CD14-positive monocyte (primary cell): ENCODE results near the gene ST7L. TPM values are rescaled to one million over a fixed set of nuclear protein-coding genes. Genes with fewer than 3 reads are reported as not detected.

ENCODE experiments used
- DNase-seq, 3 donors: peaks; one replicate each; pipeline ENCODE4 v3.0.0-alpha.2; 2011 to 2022
- H2AFZ ChIP-seq: 2 replicates; pipeline ENCODE4 v1.6.0; 2012; ENCODE audit warnings: mild to moderate bottlenecking, low read depth, low read length, inconsistent platforms; ENCODE audit not compliant: insufficient read depth, poor library complexity, severe bottlenecking
- H3K27ac ChIP-seq, 2 donors: 1 replicate in 1 of 2; 2 replicates in 1 of 2; pipeline ENCODE4 v1.5.1; 2012 to 2013; ENCODE audit warnings: low read length in 2 of 2, control low read depth in 1 of 2, inconsistent platforms in 1 of 2, low read depth in 1 of 2, mild to moderate bottlenecking in 1 of 2
- H3K27me3 ChIP-seq, 2 donors: one replicate each; pipeline versions ENCODE4 v1.6.0 to v1.6.1; 2011 to 2013; ENCODE audit warnings: low read length in 2 of 2; ENCODE audit not compliant: control insufficient read depth in 2 of 2, insufficient read depth in 2 of 2
- H3K36me3 ChIP-seq, 2 donors: replicated peaks in 1 of 2; 1 replicate in 1 of 2; 2 replicates in 1 of 2; pipeline versions ENCODE4 v1.5.1 to v1.6.1; 2012 to 2013; ENCODE audit warnings: low read length in 2 of 2, control low read depth in 1 of 2, inconsistent platforms in 1 of 2, mild to moderate bottlenecking in 1 of 2; ENCODE audit not compliant: insufficient read depth in 2 of 2, control insufficient read depth in 1 of 2
- H3K4me1 ChIP-seq, 2 donors: 1 replicate in 1 of 2; 2 replicates in 1 of 2; pipeline versions ENCODE4 v1.5.1 to v1.6.1; 2012 to 2013; ENCODE audit warnings: low read length in 2 of 2, control low read depth in 1 of 2, inconsistent platforms in 1 of 2, mild to moderate bottlenecking in 1 of 2, moderate library complexity in 1 of 2; ENCODE audit not compliant: insufficient read depth in 2 of 2, control insufficient read depth in 1 of 2
- H3K4me2 ChIP-seq: replicated peaks from 2 replicates; pipeline ENCODE3; 2012; ENCODE audit warnings: low read length, moderate library complexity, mild to moderate bottlenecking; ENCODE audit not compliant: poor library complexity, severe bottlenecking; ENCODE audit errors: extremely low read depth
- H3K4me3 ChIP-seq, 3 experiments: fragments of 200-600 bp in 1 of 3; sonication (generic) in 1 of 3; replicated peaks in 1 of 3; 1 replicate in 2 of 3; 2 replicates in 1 of 3; pipeline ENCODE4 v1.5.1; 2011 to 2013; ENCODE audit warnings: low read length in 3 of 3, mild to moderate bottlenecking in 3 of 3, control low read depth in 2 of 3, low read depth in 2 of 3, inconsistent platforms in 1 of 3, moderate library complexity in 1 of 3
- H3K79me2 ChIP-seq: 2 replicates; pipeline ENCODE4 v1.6.0; 2012; ENCODE audit warnings: mild to moderate bottlenecking, control low read depth, inconsistent platforms, low read length, moderate library complexity; ENCODE audit not compliant: insufficient read depth
- H3K9ac ChIP-seq: 2 replicates; pipeline ENCODE4 v1.6.0; 2017; ENCODE audit warnings: low read length, mild to moderate bottlenecking; ENCODE audit not compliant: insufficient read depth, poor library complexity, severe bottlenecking
- H3K9me3 ChIP-seq, 2 donors: replicated peaks in 1 of 2; 1 replicate in 1 of 2; 2 replicates in 1 of 2; pipeline versions ENCODE4 v1.5.1 to v1.6.1; 2012 to 2013; ENCODE audit warnings: low read length in 2 of 2, control low read depth in 1 of 2; ENCODE audit not compliant: control insufficient read depth in 1 of 2, insufficient read depth in 1 of 2
- H4K20me1 ChIP-seq: 2 replicates; pipeline ENCODE4 v1.6.0; 2012; ENCODE audit warnings: mild to moderate bottlenecking, low read length, control low read depth, moderate library complexity; ENCODE audit not compliant: insufficient read depth
- H3K27ac Mint-ChIP-seq, 7 donors: one replicate each; pipeline ENCODE4 v1.8.0; 2020; ENCODE audit warnings: mild to moderate bottlenecking in 7 of 7, mixed read lengths in 7 of 7, moderate library complexity in 6 of 7, inconsistent platforms in 2 of 7
- H3K27me3 Mint-ChIP-seq, 3 donors: one replicate each; pipeline ENCODE4 v1.8.0; 2021 to 2022; ENCODE audit warnings: low read depth in 3 of 3, mild to moderate bottlenecking in 3 of 3, mixed read lengths in 3 of 3, moderate library complexity in 3 of 3, inconsistent platforms in 1 of 3
- H3K36me3 Mint-ChIP-seq, 2 donors: one replicate each; pipeline ENCODE4 v1.8.0; 2020; ENCODE audit warnings: mixed read lengths in 2 of 2, inconsistent platforms in 1 of 2, mild to moderate bottlenecking in 1 of 2
- H3K4me1 Mint-ChIP-seq: one replicate; pipeline ENCODE4 v1.8.0; 2020; ENCODE audit warnings: mild to moderate bottlenecking, mixed read lengths
- H3K4me3 Mint-ChIP-seq, 2 donors: one replicate each; pipeline ENCODE4 v1.8.0; 2020; ENCODE audit warnings: mild to moderate bottlenecking in 2 of 2, mixed read lengths in 2 of 2, moderate library complexity in 1 of 2
- H3K9me3 Mint-ChIP-seq, 7 donors: one replicate each; pipeline ENCODE4 v1.8.0; 2020 to 2022; ENCODE audit warnings: mixed read lengths in 7 of 7, mild to moderate bottlenecking in 6 of 7, moderate library complexity in 6 of 7, inconsistent platforms in 2 of 7
- CTCF ChIP-seq: fragments of 200-600 bp; IDR thresholded peaks from one replicate; pipeline ENCODE4 v1.8.0; 2022; ENCODE audit warnings: antibody characterized with exemption, mild to moderate bottlenecking
- WGBS: methylation state at CpG from one replicate; pipeline ENCODE4 v1.1.5; 2013; ENCODE audit warnings: missing lambda C conversion rate; ENCODE audit not compliant: insufficient coverage; 5-methylcytosine and 5-hydroxymethylcytosine counted together
- intact Hi-C, 2 donors: fragments of 100-400 bp; cut with micrococcal nuclease; formaldehyde crosslinking; loops; one replicate each; pipeline versions ENCODE4 v1.15.0 to v1.15.1; 2023
- polyA plus RNA-seq, 3 donors: library from polyadenylated mRNA; depleted of rRNA in 1 of 3; unstranded in 2 of 3; stranded (reverse) in 1 of 3; fragments of 300-500 nt in 2 of 3; fragments of >200 nt in 1 of 3; fragmentation: Illumina TruSeq in 2 of 3; gene quantifications; 1 replicate in 2 of 3; 2 replicates in 1 of 3; pipeline ENCODE4 v1.2.3, GENCODE V29; 2012 to 2021

Gene ST7L
- polyA plus RNA-seq, 3 donors = 5.4 to 10.0 (median 6.1) TPM

GRCh38 chr1:112544751-112545150, 74.2 kb downstream of the ST7L start:
- Mint-ChIP-seq H3K9me3 (no peaks in the 10 kb centered on the region), H3K27ac (no peak overlapping the region), H3K4me3 (no peak overlapping the region), H3K36me3 (peaks cover 15 to 40% of the 10 kb centered on the region in 2 donors), H3K4me1 (peaks cover 3% of the 10 kb centered on the region), H3K27me3 (peaks cover 0 to 1% (median 0%) of the 10 kb centered on the region in 3 donors)
- no peak for DNase-seq
- Histone ChIP-seq H3K79me2 (no peaks in the 10 kb centered on the region), H3K4me3 (no peak overlapping the region), H3K36me3 (peaks cover 10 to 14% of the 10 kb centered on the region in 2 donors), H3K4me2 (no peak overlapping the region), H3K4me1 (no peaks in the 10 kb centered on the region), H3K27ac (no peak overlapping the region), H4K20me1 (no peaks in the 10 kb centered on the region), H3K27me3 (no peaks in the 10 kb centered on the region), H3K9me3 (no peaks in the 10 kb centered on the region), H2AFZ (no peak overlapping the region), H3K9ac (no peak overlapping the region)
- TF ChIP-seq CTCF = no peak
- WGBS = no CpG with 5 or more reads among the region's 3 CpGs
- intact Hi-C loops = no loop called here

- Histone ChIP-seq H2AFZ (no peak overlapping the region), H3K27me3 (no peaks in the 10 kb centered on the region), H3K4me1 (no peaks in the 10 kb centered on the region), H3K9ac (no peak overlapping the region), H3K79me2 (no peaks in the 10 kb centered on the region), H3K4me3 (no peak overlapping the region), H4K20me1 (no peaks in the 10 kb centered on the region), H3K27ac (no peak overlapping the region), H3K9me3 (no peaks in the 10 kb centered on the region), H3K4me2 (no peak overlapping the region), H3K36me3 (peaks cover 10 to 15% of the 10 kb centered on the region in 2 donors)
- Mint-ChIP-seq H3K4me1 (peaks cover 3% of the 10 kb centered on the region), H3K27ac (peak overlapping the region in 3 of 7 donors; percentile 30 to 58 (median 32)), H3K27me3 (peaks cover 0 to 1% (median 0%) of the 10 kb centered on the region in 3 donors), H3K9me3 (no peaks in the 10 kb centered on the region), H3K4me3 (no peak overlapping the region), H3K36me3 (peaks cover 16 to 45% of the 10 kb centered on the region in 2 donors)
- WGBS = no CpG with 5 or more reads among the region's 1 CpG
- no peak for TF ChIP-seq CTCF
- intact Hi-C loops = no loop called here
- peak; percentile 12 to 63 (median 39) for DNase-seq
These were observed 74.8 kb downstream of the ST7L start for GRCh38 chr1:112544011-112544688.
